ENCODE measurements around the gene PDGFA. TPM values are rescaled to one million over a fixed set of nuclear protein-coding genes. Genes with fewer than 3 reads are reported as not detected.

The PDGFA gene
- total RNA-seq, 4 donors from 2014 or later, result 60.2 to 123 (median 104) TPM

- intact Hi-C loops (cut with DNase I; ENCODE audit: low total_unique reads) (no loop called here), in situ Hi-C loops (cut with MboI; ENCODE audit: low pct_ligation_motif_present in 1 of 4, low pct_unique_long_range_greater_than_20kb in 1 of 4, low sequenced_read_pairs in 3 of 4) (no loop called here)
- 51 to 56% methylated on average over 3 to 19 of the region's 26 CpGs for WGBS, 2 donors (ENCODE audit: low coverage in 1 of 2)
- Histone ChIP-seq H3K9me3 (no peaks in the 10 kb centered on the region), H3K27ac (no peak overlapping the region), H3K27me3 (peaks cover 2% of the 10 kb centered on the region), H3K4me1 (peaks cover 2 to 6% (median 3%) of the 10 kb centered on the region in 4 donors), H3K36me3 (no peaks in the 10 kb centered on the region), H3K4me3 (no peak overlapping the region)
- DNase-seq, result no peak
- TF ChIP-seq POLR2AphosphoS5 (IDR thresholded peaks at IDR 0.05) (no peak), CTCF (IDR thresholded peaks at IDR 0.05) (no peak), POLR2A (IDR thresholded peaks at IDR 0.05) (no peak), EP300 (IDR thresholded peaks at IDR 0.05; ENCODE audit: low read depth) (no peak)
Observed at GRCh38 chr7:460374-461116, 59.1 kb downstream of the PDGFA start.

- TF ChIP-seq CTCF (IDR thresholded peaks at IDR 0.05) (no peak), EP300 (IDR thresholded peaks at IDR 0.05; ENCODE audit: low read depth) (no peak), POLR2A (IDR thresholded peaks at IDR 0.05) (no peak), POLR2AphosphoS5 (IDR thresholded peaks at IDR 0.05) (no peak)
- in situ Hi-C loops (cut with MboI; ENCODE audit: low pct_ligation_motif_present in 1 of 4, low pct_unique_long_range_greater_than_20kb in 1 of 4, low sequenced_read_pairs in 3 of 4), result no loop called here
- 84% methylated on average over 6 of the region's 6 CpGs; no CpG with 5 or more reads in 1 of the 2 donors for WGBS, 2 donors (ENCODE audit: low coverage in 1 of 2)
- H3K27me3 ChIP-seq, result peaks cover 6% of the 10 kb centered on the region
- no peaks in the 10 kb centered on the region for H3K9me3 ChIP-seq
- H3K4me1 ChIP-seq, result peaks cover 5 to 9% (median 5%) of the 10 kb centered on the region in 4 donors
- intact Hi-C loops (cut with DNase I; ENCODE audit: low total_unique reads), result no loop called here
- DNase-seq, result no peak
- no peak overlapping the region for H3K4me3 ChIP-seq
- H3K27ac ChIP-seq, result no peak overlapping the region
- H3K36me3 ChIP-seq, result no peaks in the 10 kb centered on the region
Observed at GRCh38 chr7:459584-460373, 59.9 kb downstream of the PDGFA start.

GRCh38 chr7:458511-459245 is 61.0 kb downstream of the PDGFA start:
- Histone ChIP-seq H3K9me3 (no peaks in the 10 kb centered on the region), H3K4me1 (peaks cover 5 to 9% (median 5%) of the 10 kb centered on the region in 4 donors), H3K27me3 (peaks cover 12% of the 10 kb centered on the region), H3K27ac (no peak overlapping the region), H3K4me3 (no peak overlapping the region), H3K36me3 (no peaks in the 10 kb centered on the region)
- DNase-seq, result no peak
- TF ChIP-seq POLR2AphosphoS5 (IDR thresholded peaks at IDR 0.05), result no peak
- no peak for TF ChIP-seq POLR2A (IDR thresholded peaks at IDR 0.05)
- TF ChIP-seq EP300 (IDR thresholded peaks at IDR 0.05; ENCODE audit: low read depth), result no peak
- WGBS, 2 donors (ENCODE audit: low coverage in 1 of 2), result 74 to 100% methylated on average over 3 of the region's 9 CpGs
- intact Hi-C loops (cut with DNase I; ENCODE audit: low total_unique reads) (no loop called here), in situ Hi-C loops (cut with MboI; ENCODE audit: low pct_ligation_motif_present in 1 of 4, low pct_unique_long_range_greater_than_20kb in 1 of 4, low sequenced_read_pairs in 3 of 4) (no loop called here)

DNA sequence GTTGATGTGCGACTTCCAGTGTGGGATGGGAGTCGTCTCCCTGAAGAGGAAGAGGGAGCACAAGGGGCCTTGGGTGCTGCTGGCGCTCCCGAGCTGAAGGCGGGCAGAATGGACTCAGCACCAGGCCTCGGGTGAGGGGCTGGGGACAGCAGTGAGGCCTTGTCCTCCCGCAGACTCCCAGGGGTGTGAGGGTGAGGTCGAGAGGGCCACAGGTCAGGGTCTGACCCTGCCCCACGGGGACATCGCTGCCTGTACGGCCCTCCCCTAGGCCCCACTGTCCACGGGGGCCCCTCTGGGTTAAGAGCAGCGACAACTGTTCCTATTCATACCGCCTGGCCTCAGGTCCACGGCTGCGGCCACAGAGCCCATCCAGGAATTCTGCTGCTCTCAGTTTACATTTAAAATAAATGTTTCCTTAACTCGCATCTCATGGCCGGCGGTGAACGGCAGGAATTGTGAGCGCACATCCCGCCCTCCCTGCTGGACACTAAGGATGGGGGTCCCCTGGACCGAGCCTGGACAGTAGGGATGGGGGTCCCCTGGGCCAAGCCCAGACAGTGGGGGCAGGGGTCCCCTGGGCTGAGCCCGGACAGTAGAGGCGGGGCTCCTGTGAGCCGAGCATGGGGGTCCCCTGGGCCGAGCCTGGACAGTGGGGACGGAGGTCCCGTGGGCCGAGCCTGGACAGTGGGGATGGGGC is 61.7 kb downstream of the PDGFA start:
- Histone ChIP-seq H3K27me3 (peaks cover 15% of the 10 kb centered on the region), H3K4me1 (peaks cover 5 to 9% (median 5%) of the 10 kb centered on the region in 4 donors), H3K4me3 (no peak overlapping the region), H3K36me3 (no peaks in the 10 kb centered on the region), H3K27ac (no peak overlapping the region), H3K9me3 (no peaks in the 10 kb centered on the region)
- TF ChIP-seq POLR2A (IDR thresholded peaks at IDR 0.05) (no peak), POLR2AphosphoS5 (IDR thresholded peaks at IDR 0.05) (no peak), EP300 (IDR thresholded peaks at IDR 0.05; ENCODE audit: low read depth) (no peak), CTCF (IDR thresholded peaks at IDR 0.05) (no peak)
- in situ Hi-C loops (cut with MboI; ENCODE audit: low pct_ligation_motif_present in 1 of 4, low pct_unique_long_range_greater_than_20kb in 1 of 4, low sequenced_read_pairs in 3 of 4) (no loop called here), intact Hi-C loops (cut with DNase I; ENCODE audit: low total_unique reads) (no loop called here)
- DNase-seq, result no peak
- 40 to 79% methylated on average over 2 to 25 of the region's 30 CpGs for WGBS, 2 donors (ENCODE audit: low coverage in 1 of 2)
